Heart left ventricle (tissue), 16 donors: ENCODE results near the gene ALDOC. TPM values are rescaled to one million over a fixed set of nuclear protein-coding genes. Genes with fewer than 3 reads are reported as not detected.

Experiments
- ATAC-seq, 4 donors: fragments of 200-7000 bp; cut with Tn5 transposase; one replicate each; pipeline ENCODE4 v1.9.1; 2020 to 2022; ENCODE audit warnings: moderate library complexity in 4 of 4, mild to moderate bottlenecking in 3 of 4, moderate number of reproducible peaks in 1 of 4
- DNase-seq, 5 donors: peaks; one replicate each; pipeline ENCODE4 v3.0.0-alpha.2; 2020
- H3K27ac ChIP-seq, 12 donors: fragments of 200-600 bp; sonication (generic) in 4 of 12; one replicate each; pipeline versions ENCODE4 v1.5.0 to v1.8.0; 2016 to 2022; ENCODE audit warnings: mild to moderate bottlenecking in 2 of 12
- H3K27me3 ChIP-seq, 9 donors: fragments of 200-600 bp; sonication (generic) in 2 of 9; one replicate each; pipeline versions ENCODE4 v1.5.1 to v1.8.0; 2016 to 2022; ENCODE audit warnings: mild to moderate bottlenecking in 3 of 9
- H3K36me3 ChIP-seq, 9 donors: fragments of 200-600 bp; sonication (generic) in 2 of 9; one replicate each; pipeline versions ENCODE4 v1.5.0 to v1.8.0; 2018 to 2022; ENCODE audit warnings: mild to moderate bottlenecking in 2 of 9
- H3K4me1 ChIP-seq, 12 donors: fragments of 200-600 bp; sonication (generic) in 4 of 12; one replicate each; pipeline versions ENCODE4 v1.5.0 to v1.8.0; 2016 to 2022; ENCODE audit warnings: mild to moderate bottlenecking in 3 of 12
- H3K4me3 ChIP-seq, 12 donors: fragments of 200-600 bp; sonication (generic) in 4 of 12; one replicate each; pipeline versions ENCODE4 v1.5.0 to v1.8.0; 2017 to 2022; ENCODE audit warnings: mild to moderate bottlenecking in 9 of 12, moderate library complexity in 4 of 12
- H3K9me3 ChIP-seq, 12 donors: fragments of 200-600 bp; sonication (generic) in 4 of 12; one replicate each; pipeline versions ENCODE4 v1.5.0 to v1.8.0; 2016 to 2022; ENCODE audit warnings: mild to moderate bottlenecking in 1 of 12
- CTCF ChIP-seq, 12 donors: fragments of 200-600 bp; sonication (generic) in 4 of 12; IDR thresholded peaks; one replicate each; pipeline versions ENCODE4 v1.5.0 to v1.8.0; 2018 to 2022; ENCODE audit warnings: antibody characterized with exemption in 12 of 12, mild to moderate bottlenecking in 5 of 12
- POLR2A ChIP-seq, 2 donors: fragments of 450-650 bp; IDR thresholded peaks; one replicate each; pipeline ENCODE4 v1.6.1; 2017; ENCODE audit warnings: antibody characterized with exemption in 2 of 2, mild to moderate bottlenecking in 2 of 2, moderate library complexity in 2 of 2
- WGBS, 4 donors: extraction: QIAGEN DNeasy Blood & Tissue Kit in 2 of 4; methylation state at CpG; one replicate each; pipeline versions ENCODE4 v1.1.5 to v1.1.7; 2013 to 2018; 5-methylcytosine and 5-hydroxymethylcytosine counted together
- intact Hi-C, 10 donors: fragments of 100-400 bp; cut with DNase I; formaldehyde crosslinking; loops; one replicate each; pipeline versions ENCODE4 v1.11.1 to v1.14.2; 2022
- polyA plus RNA-seq, 2 donors: library from polyadenylated mRNA; stranded (reverse); fragments of 200-250 nt; gene quantifications; one replicate each; pipeline ENCODE4 v1.2.3, GENCODE V29; 2013
- total RNA-seq, 9 donors: library from RNA; depleted of rRNA in 2 of 9; stranded (reverse); fragments of >200 nt in 2 of 9; fragmentation: NEBNext Ultra II Directional in 3 of 9; extraction: Animal tissue kit (Norgen Biotek cat#: 25700) in 3 of 9; gene quantifications; one replicate each; pipeline versions ENCODE4 v1.1.0 to v1.2.4, GENCODE V29; 2016 to 2023
- donor health status: ischemic (EF 13 %, LVEDD 7.1; RV severe dilation, severe dysfunction).
- donor health status: healthy with polysubstance abuse.
- donor health status: DM: no; HTN: yes; CAD: no.
- donor health status: DM: no; HTN: no; CAD: no.
- donor health status: ischemic (EF 25% LVEDD 6.9; RV normal size, moderate dysfunction).
- donor health status: ischemic (EF 25% LVEDD 5.7; RV mildly dilated, moderate dysfunction).
- donor health status: healthy.
- donor health status: DM: yes; HTN: yes; CAD: no.
- donor health status: ischemic (EF 35%, LVEDD 5.7; RV mildly dilated, moderate dysfunction).
- donor health status: nonischemic (EF 11% LVEDD 7.7; RV severe dilation, severe dysfunction).
- donor health status: DM: yes; HTN: yes; CAD: no.
- donor health status: PGD.
- donor health status: ischemic (EF 29% LVEDD 5.4; RV normal size, mild dysfunction).
- donor health status: nonischemic (EF 23%, LVEDD 6.1; RV moderate dilation, normal function).

Gene ALDOC
- total and polyA plus RNA-seq, 11 donors: 154 to 677 (median 221) TPM

DNA sequence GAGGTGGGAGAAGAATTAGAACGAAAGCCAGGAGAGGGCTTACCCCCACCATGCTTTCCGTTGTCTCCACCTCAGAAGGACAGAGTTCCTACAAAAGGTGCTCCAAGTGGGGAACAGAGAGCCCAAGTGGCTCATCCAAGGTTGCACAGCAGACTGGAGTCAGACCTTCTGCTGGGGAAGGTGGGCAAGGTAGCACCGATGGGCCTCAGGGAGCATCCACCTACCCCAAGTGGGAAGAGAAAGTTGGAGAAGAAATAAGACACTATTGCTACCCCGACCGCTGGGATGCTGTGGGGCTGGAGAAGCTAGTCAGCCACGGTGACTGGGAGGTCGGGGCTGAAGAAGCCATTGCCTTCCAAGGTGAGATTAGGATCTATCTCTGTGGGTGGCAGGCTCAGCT lies 45.8 kb downstream of the ALDOC start:
- TF ChIP-seq POLR2A (IDR thresholded peaks at IDR 0.05) (no peak), CTCF (IDR thresholded peaks at IDR 0.05) (no peak)
- 72 to 75% (median 73%) methylated on average over 6 to 7 of the region's 7 CpGs for WGBS, 4 donors
- H3K36me3 ChIP-seq: no peaks in the 10 kb centered on the region
- H3K27me3 ChIP-seq: peaks cover 0 to 6% (median 0%) of the 10 kb centered on the region in 9 donors
- DNase-seq (no peak), ATAC-seq (no peak)
- H3K4me1 ChIP-seq: no peaks in the 10 kb centered on the region
- H3K9me3 ChIP-seq: no peaks in the 10 kb centered on the region
- intact Hi-C loops: loop anchor here in 1 of 10 donors (5.0 kb wide), 1 partner anchor 34 kb away; no protein-coding TSS in a partner anchor
- H3K27ac ChIP-seq: no peak overlapping the region
- H3K4me3 ChIP-seq: no peak overlapping the region

DNA sequence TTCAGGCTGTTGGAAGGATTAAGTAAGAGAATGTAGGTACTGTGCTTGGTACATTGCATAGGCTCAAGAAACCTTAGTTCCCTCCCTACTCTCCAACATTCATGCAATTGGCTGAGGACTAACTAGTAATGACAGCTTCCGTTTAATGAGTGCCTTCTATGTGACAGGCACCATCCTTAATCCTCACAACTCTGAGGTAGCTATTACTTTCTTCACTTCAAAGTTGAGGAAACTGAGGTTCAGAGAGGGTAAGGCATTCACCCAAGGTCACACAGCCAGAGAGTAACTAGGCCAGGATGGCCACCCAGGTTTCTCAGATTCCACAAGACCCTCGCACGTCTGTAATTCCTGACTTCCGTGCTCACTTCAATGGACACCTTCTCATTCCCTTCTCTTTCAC lies 46.4 kb downstream of the ALDOC start:
- H3K27me3 ChIP-seq: peaks cover 0 to 6% (median 0%) of the 10 kb centered on the region in 9 donors
- ATAC-seq (no peak), DNase-seq (no peak)
- TF ChIP-seq POLR2A (IDR thresholded peaks at IDR 0.05) (no peak), CTCF (IDR thresholded peaks at IDR 0.05) (no peak)
- no peaks in the 10 kb centered on the region for H3K4me1 ChIP-seq
- 77 to 84% (median 81%) methylated on average over 4 of the region's 4 CpGs for WGBS, 4 donors
- H3K36me3 ChIP-seq: no peaks in the 10 kb centered on the region
- H3K9me3 ChIP-seq: no peaks in the 10 kb centered on the region
- H3K27ac ChIP-seq: no peak overlapping the region
- no peak overlapping the region for H3K4me3 ChIP-seq
- intact Hi-C loops: loop anchor here in 1 of 10 donors (5.0 kb wide), 1 partner anchor 33 kb away; no protein-coding TSS in a partner anchor

GRCh38 chr17:28529013-28529400 lies 47.7 kb downstream of the ALDOC start:
- H3K27ac ChIP-seq: no peak overlapping the region
- no peaks in the 10 kb centered on the region for H3K9me3 ChIP-seq
- 84 to 90% (median 87%) methylated on average over 3 of the region's 3 CpGs for WGBS, 4 donors
- DNase-seq (no peak), ATAC-seq (no peak)
- intact Hi-C loops: no loop called here
- no peak overlapping the region for H3K4me3 ChIP-seq
- no peaks in the 10 kb centered on the region for H3K4me1 ChIP-seq
- peaks cover 0 to 6% (median 0%) of the 10 kb centered on the region in 9 donors for H3K27me3 ChIP-seq
- no peak for TF ChIP-seq CTCF (IDR thresholded peaks at IDR 0.05)
- TF ChIP-seq POLR2A (IDR thresholded peaks at IDR 0.05): no peak
- no peaks in the 10 kb centered on the region for H3K36me3 ChIP-seq

DNA sequence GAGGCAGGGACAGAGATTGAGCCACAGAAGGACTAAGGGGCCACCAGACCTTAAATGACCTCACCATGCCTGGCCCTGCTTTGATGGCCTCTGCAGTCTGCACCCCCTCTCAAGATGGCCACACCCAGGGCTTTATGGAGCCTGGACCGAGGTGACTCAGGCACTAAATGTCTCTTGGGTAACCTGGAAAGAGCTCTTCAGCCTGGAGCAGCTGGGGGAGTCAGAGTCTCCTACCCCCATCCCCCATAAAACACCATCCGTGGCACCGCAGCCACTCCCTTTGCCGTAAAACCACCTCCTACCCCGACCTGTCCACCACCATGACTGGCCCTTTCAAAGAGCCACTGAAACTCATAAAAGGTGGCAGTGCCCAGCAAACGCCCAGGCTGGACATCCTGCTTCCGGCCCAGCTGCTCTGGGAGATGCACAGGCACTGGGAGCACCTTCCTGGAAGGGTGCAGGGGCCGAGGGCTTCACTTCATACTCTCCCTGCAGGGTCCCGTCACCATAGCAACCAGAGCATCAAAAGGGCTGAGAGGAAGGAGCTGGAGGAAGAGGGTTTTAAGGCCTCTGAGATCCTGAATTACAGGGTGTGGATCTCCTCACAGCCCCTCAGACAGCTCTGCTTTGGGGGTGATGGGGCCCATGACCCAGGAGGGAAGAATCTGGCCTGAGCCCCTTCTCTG lies 48.2 kb downstream of the ALDOC start:
- WGBS, 4 donors: 72 to 80% (median 74%) methylated on average over 9 of the region's 9 CpGs
- intact Hi-C loops: no loop called here
- H3K27ac ChIP-seq: no peak overlapping the region
- DNase-seq: no peak
- no peak for TF ChIP-seq POLR2A (IDR thresholded peaks at IDR 0.05)
- TF ChIP-seq CTCF (IDR thresholded peaks at IDR 0.05): no peak
- no peak for ATAC-seq
- peaks cover 0 to 6% (median 0%) of the 10 kb centered on the region in 9 donors for H3K27me3 ChIP-seq
- H3K36me3 ChIP-seq: no peaks in the 10 kb centered on the region
- H3K4me1 ChIP-seq: no peaks in the 10 kb centered on the region
- no peaks in the 10 kb centered on the region for H3K9me3 ChIP-seq
- H3K4me3 ChIP-seq: no peak overlapping the region
